ENCODE results near the gene EPN2.

The EPN2 gene

DNA sequence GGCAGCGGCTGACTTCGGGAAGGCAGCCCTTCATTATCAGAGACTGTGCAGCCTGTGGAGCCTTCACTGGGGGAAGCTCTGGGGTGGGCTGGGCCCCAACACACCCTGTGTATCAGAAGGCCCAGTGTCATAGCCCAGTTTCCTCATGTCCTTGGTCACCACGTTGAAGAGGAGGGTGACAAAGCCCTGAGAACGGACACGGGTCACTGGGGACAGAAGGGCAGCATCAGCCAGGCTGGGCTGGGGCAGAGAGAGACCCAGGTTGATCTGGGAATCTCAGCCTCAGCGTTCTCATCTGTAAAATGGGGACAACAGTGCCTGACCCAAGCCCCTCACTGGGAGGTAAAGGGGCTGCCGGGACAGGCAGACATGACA, 106.1 kb downstream of the EPN2 start:
- in situ Hi-C loops (cut with MboI; ENCODE audit: low sequenced_read_pairs): no loop called here

DNA sequence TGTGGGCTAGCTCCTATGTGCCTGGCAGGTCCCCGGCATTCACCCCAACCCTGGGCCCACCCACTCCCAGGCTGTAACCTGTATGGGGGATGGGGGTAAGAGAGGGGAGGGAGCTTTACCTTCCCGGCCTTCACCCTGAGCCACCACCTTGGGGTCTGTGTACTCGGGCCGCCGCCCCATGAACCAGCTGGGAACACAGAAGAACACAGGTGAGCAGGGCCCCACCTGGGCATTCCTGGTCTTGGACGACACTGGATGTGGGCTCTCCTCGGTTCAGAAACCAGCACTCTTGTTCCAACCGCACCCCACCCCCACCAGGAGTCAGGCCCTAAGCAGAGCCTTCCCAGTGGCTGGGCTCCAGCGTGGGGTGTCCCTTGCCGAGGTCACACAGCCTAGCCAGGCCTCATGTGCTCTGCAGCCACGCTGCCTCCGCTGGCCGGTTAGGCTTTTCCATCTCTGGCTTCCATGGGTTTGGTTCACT, 106.5 kb downstream of the EPN2 start:
- in situ Hi-C loops (cut with MboI; ENCODE audit: low sequenced_read_pairs): no loop called here

DNA sequence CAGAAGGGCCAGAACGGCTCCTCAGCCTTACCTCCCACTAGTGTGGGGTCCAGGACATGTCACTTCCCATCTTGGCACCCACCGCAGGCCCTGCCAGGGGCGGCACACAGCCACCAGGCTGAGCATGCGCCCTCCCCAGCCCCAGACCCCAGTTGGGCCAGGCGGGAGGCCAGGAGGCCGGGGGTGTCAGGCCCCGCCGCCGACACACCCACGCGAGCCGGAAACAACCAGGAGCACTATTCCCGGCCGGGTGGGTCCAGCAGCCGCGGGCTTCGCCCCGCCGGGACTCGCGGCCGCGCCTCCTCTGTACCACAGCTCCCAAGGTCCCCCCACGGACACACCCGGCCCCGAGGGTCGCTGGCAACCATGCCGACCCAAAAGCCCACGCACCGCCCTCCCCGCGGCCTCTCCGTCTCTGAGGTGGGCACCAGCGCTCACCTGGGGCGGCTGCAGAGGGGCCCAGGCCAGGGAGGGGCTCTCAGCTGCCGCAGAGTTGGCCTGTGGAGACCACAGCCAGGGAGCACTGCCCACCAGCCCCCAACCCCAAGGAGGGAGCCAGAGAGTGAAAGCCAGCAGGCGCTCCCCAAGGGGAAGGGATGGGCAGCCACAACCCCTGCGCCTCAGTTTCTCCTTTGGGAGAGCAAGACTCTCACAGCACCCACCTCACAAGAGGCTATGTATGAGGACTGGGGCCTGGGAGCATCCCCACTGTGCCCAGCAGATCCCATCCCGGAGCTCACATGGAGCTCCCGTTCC, 107.3 kb downstream of the EPN2 start:
- in situ Hi-C loops (cut with MboI; ENCODE audit: low sequenced_read_pairs): no loop called here

DNA sequence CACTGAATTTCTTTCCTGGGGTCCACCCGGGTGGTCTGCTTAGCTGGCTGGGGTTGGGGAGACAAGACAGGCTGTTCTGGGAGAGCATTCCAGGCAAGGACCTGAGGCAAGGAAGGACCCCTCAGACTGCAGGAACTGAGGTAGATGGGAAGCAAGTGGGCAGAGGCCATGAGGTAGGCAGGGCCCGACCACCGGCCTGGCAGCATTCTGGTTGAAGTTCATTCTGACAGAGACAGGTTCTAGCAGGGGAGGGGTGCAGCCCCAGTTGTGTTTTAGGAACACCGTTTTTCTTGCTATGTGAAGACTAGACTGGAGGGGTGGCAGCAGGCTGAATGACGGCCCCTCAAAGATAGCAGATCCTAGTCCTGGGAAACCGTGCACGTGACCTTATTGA, 107.9 kb downstream of the EPN2 start:
- in situ Hi-C loops (cut with MboI; ENCODE audit: low sequenced_read_pairs): no loop called here

DNA sequence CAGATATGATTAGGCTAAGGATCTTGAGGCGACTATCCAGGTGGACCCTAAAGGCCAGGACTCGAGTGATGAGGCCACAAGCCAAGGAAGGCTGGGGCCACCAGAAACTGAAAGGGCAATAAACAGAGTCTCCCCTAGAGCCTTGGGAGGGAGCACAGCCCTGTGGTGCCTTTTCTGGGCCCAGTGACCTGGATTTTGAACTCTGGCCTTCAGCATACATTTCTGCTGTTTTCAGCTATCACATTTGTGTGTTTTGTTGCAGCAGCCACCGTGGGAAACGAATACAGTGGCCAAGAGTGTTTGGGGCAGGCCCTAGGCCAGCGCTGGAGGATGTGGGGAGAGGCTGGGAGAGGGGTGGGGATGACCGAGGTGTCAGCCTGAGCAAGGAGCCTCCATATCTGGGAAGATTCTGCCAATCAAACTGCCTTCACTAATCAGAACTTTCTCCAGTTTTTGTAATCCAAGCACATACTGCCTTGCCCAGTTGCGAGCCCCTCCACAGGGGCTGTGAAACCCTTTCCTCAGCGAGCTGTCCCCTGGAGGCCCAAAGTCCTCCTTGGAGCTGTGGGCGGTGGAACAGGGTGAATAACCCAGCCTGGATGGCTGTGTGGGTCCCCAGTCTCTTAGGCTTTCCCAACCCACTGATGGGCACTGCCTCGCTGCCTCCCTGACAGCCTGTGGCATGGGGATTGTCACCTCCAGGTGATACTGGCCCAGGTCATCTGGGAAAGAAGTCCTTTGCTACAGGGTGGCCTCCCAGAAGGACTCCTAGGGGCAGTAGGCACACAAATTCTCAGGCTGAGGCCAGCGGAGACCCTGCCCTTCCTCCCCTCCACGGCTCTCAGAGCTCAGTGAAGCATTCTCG, 108.6 kb downstream of the EPN2 start:
- in situ Hi-C loops (cut with MboI; ENCODE audit: low sequenced_read_pairs): no loop called here

DNA sequence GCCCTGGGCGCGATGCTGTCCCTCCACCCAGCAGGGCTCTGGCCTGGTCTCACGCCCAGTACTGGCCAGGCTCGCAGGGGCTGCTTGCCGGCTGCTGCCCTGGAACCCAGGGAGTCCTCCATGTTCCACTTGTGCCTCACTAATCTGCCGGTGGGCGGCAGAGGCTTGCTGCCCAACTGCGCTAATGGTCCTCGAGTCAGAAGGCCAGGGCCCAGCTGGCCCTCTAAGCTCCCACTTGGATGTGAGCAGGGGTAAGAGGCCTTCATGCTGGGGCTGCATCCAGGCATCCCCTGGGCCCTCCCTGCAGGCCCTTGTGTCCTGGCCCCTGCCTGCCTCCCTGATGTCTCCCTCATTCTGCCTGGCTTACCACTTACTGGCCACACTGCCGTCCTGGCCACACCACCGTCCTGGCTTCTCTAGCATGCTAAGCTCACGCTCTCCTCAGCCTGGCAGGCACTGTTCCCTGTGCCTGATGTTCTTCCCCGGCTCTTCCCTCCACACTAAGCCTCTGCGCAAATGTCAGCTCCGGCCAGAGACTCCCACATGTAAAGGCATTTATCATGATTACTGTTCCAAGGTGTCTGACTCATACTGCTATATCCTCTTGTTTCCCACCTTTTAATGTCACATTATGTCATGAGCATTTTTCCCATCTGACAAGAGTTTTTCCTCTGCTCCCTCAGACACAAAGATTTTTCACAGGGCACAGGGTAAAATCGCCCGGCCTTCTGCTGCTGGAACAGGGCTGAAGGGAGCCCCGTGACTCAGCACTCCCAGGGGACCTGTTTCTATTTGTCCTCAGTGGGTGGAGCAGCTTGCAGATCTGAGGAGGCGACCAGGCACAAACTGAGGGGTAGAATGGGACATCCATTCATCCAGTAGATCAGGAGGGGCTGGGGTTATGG, 109.4 kb downstream of the EPN2 start:
- in situ Hi-C loops (cut with MboI; ENCODE audit: low sequenced_read_pairs): no loop called here

DNA sequence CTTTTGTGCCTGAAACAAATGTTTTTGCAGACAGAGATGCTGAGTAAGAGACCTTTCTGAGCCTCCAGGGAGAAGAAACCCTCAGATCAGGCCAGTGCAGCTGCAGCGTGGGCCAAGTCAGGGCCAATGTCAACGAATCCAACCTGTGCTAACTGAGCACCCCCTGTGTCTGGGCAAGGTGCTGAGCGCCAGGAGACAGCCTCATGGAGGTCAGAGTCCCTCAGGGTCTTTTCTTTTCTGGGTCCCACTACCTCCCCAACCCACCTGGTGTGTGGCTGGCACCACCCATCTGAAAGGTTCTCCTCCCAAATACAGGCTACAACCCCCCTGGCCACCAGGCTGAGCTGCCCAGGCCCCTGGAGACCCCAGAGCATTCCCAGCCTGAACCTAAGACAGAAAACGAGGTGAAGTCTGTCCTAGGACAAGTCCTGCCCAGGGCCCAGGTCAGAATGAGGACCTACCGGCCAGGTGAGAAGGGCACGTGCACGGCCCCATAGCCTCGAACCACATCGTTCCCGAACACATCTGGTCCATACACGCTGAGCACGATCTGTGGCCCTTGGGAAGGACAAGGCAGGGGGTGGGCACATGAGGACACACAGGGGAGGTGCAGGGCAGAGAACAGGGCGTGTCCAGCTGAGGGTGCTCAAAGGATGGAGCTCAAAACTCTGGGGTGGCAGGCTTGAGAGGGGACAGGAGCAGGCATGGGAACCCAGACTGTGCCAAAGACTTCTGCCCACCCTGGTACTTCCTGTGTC, 110.3 kb downstream of the EPN2 start:
- in situ Hi-C loops (cut with MboI; ENCODE audit: low sequenced_read_pairs): no loop called here

DNA sequence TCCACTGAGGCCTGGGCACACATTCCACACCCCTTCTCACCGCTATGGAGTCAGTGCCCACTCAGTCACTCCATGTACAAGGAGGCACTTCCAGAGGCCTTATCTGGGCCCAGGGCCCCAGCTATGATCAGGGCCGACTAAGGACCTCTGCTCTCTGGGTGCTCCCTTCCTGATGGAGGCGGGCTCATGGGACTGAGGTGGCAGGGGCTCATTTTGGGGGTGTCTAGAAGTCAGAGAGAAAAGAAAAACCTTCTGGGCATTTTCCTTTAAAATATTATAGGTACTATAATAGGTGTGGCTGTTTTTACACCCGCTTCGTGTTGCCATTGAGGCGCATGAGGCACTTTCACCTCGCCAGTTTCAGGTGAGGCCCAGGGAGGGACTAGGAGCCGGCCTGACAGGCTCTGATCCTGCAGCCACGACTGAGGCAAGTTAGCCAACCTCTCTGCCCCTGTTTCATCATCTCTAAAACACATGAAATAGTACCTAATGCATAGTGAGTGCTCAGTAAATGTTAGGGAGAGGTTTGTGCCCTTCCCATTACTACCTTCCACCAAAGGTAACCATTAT, 111.0 kb downstream of the EPN2 start:
- in situ Hi-C loops (cut with MboI; ENCODE audit: low sequenced_read_pairs): no loop called here

DNA sequence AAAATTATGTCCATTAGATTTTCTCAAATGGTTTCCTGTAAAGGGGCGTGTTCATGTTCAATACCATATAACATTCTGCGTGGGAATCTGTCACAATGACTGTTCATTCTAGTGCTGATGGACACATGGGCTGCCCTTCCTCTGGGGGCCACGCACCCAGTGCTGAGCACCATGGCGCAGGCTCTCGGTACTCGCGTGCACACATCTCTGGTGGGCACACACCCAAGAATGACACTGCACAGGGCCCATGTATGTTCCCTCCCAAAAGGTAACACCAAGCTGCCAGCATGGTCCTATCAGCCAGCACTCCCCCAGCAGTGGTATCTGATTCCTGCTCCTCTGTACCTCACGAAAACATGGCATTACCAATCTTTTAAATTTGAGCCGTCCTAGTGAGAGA, 111.6 kb downstream of the EPN2 start:
- in situ Hi-C loops (cut with MboI; ENCODE audit: low sequenced_read_pairs): no loop called here

DNA sequence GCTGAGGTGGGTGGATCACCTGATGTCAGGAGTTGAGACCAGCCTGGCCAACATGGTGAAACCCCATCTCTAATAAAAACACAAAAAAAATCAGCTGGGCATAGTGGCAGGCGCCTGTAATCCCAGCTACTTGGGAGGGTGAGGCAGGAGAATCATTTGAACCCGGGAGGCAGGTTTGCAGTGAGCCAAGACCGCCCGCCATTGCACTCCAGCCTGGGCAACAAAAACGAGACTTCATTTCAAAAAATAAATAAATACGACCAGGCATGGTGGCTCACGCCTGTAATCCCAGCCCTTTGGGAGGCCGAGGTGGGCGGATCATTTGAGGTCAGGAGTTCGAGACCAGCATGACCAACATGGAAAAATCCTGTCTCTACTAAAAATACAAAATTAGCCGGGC, 116.2 kb downstream of the EPN2 start:
- in situ Hi-C loops (cut with MboI; ENCODE audit: low sequenced_read_pairs): loop anchor here (25.0 kb wide), 1 partner anchor 409 kb away; no protein-coding TSS in a partner anchor

DNA sequence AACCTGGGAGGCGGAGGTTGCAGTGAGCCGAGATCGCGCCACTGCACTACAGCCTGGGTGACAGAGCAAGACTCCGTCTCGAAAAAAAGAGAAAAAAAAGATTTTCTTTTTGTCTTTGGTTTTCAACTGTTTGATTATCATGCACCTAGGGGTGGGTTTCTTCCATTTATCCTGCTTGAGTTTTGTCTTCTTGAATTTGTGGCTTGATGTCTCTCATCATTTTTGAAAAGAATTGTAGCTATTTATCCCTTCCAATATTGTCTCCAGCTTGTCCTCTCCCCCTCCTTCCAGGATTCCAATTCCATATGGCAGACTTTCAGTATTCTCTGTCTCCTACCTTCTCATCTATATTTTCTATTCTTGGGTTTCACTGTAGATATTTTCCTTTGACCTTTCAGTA, 117.6 kb downstream of the EPN2 start:
- in situ Hi-C loops (cut with MboI; ENCODE audit: low sequenced_read_pairs): loop anchor here (25.0 kb wide), 1 partner anchor 408 kb away; no protein-coding TSS in a partner anchor

DNA sequence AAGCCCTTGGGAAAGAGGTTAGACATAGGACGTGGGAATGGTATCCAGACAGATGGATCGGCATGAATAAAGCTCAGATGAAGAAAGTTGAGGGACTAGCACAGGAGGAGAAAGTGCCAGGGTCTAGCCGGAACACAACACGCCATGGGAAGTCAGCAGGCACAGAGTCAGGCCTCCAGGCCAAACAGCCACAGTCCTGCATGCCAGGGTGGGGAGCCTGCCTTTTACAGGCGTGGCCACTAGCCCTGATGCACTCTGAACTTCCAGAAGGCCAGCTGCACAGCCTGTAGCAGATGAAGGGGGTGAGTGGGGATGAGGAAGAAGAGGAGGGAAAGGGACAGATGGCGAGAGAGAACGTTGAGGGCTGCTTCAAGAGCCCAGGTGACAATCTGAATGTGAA, 120.2 kb downstream of the EPN2 start:
- in situ Hi-C loops (cut with MboI; ENCODE audit: low sequenced_read_pairs): loop anchor here (25.0 kb wide), 1 partner anchor 405 kb away; no protein-coding TSS in a partner anchor

DNA sequence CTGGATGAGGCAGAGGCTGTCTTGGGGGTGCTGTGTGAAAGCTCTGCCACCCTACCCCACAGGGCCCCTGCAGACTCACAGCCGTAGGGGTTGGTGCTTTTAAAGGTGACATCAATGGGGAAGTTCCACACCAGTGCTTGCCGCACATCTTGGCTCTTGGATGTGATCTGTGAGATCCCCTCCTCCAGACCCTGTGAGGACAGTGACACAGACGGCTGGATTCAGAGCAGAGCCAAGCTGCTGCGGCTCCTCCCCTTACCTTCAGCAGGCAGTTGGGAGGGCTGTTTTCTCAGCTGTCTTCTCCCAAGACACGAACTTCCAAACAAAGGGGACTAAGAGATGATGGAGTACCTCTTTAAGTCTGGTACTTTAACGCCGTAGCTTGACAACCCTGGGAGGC, 120.6 kb downstream of the EPN2 start:
- in situ Hi-C loops (cut with MboI; ENCODE audit: low sequenced_read_pairs): loop anchor here (25.0 kb wide), 1 partner anchor 405 kb away; no protein-coding TSS in a partner anchor

DNA sequence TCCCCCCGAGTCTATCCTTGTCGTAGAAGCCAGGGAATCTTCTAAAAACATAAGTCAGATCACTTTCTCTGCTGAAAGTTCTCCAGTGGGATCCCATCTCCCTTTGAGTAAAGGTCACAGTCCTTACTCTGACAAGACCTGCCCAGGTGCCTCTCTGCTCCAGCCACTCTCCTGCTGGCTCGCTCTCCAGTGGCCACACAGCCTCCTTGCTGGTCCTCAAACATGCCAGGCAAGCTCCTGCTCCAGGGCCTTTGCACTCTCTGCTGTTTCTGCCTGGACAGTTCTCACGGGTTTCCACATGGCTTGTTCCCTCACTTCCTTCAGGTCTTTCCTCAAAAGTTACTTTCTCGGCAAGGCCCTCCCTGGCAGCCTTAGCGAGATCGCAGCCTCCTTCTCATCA, 122.0 kb downstream of the EPN2 start:
- in situ Hi-C loops (cut with MboI; ENCODE audit: low sequenced_read_pairs): loop anchor here (25.0 kb wide), 1 partner anchor 403 kb away; no protein-coding TSS in a partner anchor

DNA sequence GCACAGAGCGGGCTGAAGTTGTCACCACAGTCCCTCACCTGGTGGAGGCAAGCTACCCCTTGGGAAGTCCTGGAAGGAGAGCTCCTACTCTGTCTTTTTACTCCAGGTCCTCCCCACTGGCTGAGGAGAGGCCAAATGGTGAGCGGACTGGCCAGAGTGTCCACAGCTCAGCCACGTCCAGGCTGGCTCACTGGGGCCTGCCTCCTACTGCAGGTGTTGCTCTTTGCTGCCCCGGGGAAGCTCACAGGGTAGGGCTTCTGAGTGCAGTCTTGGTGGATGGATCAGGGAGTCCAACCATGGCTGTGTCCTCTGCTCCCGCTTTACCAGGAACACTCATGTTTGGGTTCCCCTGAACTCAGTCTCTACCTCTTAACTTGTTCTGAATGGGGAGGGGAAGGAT, 122.7 kb downstream of the EPN2 start:
- in situ Hi-C loops (cut with MboI; ENCODE audit: low sequenced_read_pairs): loop anchor here (25.0 kb wide), 1 partner anchor 402 kb away; no protein-coding TSS in a partner anchor

DNA sequence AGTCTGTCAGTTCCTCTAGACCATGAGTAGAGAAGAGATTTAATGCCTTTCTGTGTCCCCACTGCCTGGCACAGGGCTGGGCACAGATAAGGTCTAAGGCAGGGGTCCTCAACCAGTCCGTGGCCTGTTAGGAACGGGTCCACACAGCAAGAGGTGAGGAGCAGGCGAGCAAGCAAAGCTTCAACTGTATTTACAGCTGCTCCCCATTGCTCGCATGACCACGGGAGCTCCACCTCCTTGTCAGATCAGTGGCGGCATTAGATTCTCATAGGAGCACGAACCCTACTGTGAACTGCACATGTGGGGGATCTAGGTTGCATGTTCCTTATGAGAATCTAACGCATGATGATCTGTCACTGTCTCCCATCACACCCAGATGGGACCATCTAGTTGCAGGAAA, 123.6 kb downstream of the EPN2 start:
- in situ Hi-C loops (cut with MboI; ENCODE audit: low sequenced_read_pairs): loop anchor here (25.0 kb wide), 1 partner anchor 402 kb away; no protein-coding TSS in a partner anchor

DNA sequence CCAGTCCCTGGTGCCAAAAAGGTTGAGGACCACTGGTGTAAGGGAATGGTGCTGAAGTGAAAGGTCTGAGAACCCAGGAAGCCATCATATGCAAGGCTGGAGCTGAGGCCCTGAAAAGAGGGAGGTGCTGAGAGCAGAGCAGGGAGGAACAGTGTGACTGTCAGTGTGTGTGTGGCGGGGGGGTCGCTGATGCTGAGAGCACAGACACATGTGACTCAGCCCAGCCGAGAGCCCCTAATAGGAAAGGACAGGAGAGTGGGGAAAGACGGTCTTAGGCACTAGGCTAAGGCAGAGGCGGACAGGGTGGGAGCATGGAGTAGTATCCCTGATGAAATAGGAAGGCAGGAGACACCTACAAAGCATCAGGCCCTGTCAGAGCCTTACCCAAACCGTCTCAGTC, 124.2 kb downstream of the EPN2 start:
- in situ Hi-C loops (cut with MboI; ENCODE audit: low sequenced_read_pairs): loop anchor here (25.0 kb wide), 1 partner anchor 401 kb away; no protein-coding TSS in a partner anchor

DNA sequence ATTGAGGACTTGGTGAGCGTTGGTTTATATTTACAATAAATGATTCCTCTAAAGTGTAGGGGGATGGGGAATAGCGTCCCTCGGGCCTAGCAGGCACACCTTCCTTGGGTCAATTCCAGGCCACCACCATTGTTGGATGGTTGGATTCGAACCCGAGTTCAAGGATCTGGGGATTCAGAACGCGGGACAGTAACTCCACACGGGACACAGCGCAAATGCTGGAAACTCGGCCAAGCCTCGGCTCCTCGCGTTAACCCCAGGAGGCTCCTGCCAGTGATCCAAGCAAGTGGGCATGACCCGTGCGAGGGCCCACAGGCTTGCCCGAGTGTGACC, 124.7 kb downstream of the EPN2 start:
- in situ Hi-C loops (cut with MboI; ENCODE audit: low sequenced_read_pairs): loop anchor here (25.0 kb wide), 1 partner anchor 400 kb away; no protein-coding TSS in a partner anchor

DNA sequence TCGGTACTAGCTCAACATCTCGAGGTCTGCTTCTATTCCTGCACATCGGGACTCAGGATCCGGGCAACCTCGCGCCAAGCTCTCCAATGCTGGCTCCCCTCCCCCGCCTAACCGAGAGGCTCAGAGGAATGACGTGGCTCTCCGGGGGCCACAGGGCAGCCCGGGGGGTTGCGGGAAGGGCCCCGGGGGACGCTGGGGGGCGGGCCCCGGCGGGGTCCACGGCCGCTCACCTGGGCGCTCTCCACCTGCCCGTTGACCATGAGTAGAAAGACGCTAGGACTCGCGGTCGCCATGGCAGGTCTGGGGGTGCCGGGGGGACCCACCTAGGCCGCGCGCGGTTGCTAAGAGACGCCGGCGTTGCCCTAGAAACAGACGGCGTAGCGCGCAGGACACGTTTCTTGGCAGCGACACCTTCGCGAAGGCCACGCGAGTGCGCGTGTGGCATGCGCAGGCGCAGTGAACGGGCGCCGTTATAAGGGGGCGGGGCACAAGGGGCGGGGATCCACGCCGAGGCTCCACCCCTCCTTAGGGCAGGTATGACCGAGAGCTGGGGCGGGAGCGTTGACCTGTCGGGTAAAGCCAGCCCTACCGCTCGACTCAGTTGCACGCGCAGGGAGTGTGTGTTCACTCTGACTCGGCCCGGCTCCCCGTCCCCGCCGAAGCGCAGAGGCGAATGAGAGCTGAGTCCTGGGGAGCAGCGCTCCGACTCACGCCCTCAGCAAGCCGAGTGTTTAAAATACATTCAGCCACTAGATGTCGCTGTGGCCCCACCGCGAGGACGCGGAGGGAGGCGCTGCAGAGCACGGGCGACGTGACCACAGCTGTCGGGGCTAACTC, 125.3 kb downstream of the EPN2 start, which contains the start of gene B9D1:
B9D1 (minus strand) TSS at position 447 of the 837 bp plus-strand sequence; CDS start at position 293, 154 bp downstream.
- in situ Hi-C loops (cut with MboI; ENCODE audit: low sequenced_read_pairs): loop anchor here (25.0 kb wide), 1 partner anchor 400 kb away; no protein-coding TSS in a partner anchor

Data from HL-60/S4 treated with retinoic acid at 250 ng/mL for 4 days and 3 days (cell line).